ENCODE measurements around the gene KREMEN1.

KREMEN1 gene

DNA sequence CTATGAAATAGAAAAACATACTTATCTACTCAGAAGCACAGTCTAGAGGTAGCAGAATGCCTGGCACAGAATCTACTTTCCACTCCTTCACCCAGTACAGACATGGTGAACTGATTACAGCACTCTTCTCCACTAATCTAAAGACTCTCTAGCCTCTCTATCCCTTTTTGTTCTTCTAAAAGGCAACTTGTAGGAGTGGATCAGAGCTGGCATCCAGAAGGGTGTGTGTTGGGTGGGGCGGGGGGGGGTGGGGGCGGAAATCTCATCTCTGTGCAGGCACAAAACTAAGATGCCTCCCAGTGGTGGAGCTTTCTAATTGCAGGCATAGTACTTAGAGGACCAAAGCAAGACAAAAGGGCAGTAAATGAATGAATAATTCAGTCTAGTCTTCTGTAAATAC lies 121.3 kb downstream of the KREMEN1 start:
- no peak for DNase-seq

DNA sequence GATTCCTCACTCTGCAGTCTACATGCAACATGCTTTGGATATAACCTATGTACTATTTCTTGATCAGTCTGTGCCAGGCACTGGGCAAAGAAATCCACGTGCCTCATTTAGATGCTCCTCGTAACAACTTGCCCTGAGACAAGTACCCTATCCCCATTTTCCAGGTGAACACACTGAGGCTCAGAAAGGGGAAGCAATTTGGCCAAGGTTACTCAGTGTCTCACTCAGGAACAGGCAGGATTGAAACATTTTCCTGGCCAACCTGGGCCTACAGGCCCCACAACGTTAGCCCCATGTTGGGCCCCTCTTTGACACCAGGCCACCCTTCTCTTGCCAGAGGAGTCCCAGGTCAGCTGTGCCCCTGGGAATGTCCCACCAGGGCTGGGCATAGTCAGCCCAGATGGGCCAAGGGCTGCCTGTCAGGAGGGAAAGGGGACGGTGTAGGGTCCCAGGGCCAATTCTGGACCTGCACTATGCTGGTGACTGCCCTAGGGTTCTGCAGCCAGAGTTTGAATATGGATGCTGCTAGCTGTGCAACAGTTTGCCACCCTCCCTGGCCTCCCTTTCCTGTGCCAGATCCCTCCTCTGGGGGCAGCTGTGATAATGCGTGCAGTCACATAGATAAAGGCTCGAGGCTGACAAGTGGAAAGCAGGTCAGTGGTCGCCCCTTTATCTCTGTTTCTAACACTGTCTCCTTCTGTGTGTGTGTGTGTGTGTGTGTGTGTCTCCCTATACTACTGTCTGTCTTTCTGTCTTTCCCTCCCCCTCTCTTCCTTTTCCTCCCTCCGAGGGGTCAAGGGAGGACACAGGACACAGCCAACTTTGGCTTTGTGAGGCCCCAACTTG lies 122.5 kb downstream of the KREMEN1 start:
- no peak for DNase-seq

- no peak for DNase-seq
These were observed 123.3 kb downstream of the KREMEN1 start for GRCh38 chr22:29195964-29196666.

GRCh38 chr22:29197096-29197495 lies 124.3 kb downstream of the KREMEN1 start:
- DNase-seq, result no peak

DNA sequence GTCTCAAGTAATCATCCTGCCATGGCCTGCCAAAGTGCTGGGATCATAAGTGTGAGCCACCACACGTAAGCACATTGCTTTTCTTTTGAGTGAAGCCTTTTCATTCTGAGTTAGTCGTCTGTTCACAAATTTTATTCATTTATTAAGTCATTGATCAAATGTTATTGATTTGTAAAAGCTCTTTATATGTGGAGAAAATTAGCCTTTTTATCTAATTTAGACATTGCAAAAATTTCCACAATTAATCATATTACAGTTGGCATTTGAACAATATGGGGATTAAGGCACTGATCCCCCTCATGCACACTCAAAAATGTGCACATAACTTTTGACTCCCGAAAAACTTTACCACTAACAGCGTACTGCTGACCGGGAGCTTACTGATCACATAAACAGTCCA lies 125.4 kb downstream of the KREMEN1 start:
- DNase-seq, result no peak

- no peak for DNase-seq
These were observed 127.0 kb downstream of the KREMEN1 start for GRCh38 chr22:29199702-29200400.

- DNase-seq, result no peak
These were observed 128.1 kb downstream of the KREMEN1 start for GRCh38 chr22:29200901-29201300.

DNA sequence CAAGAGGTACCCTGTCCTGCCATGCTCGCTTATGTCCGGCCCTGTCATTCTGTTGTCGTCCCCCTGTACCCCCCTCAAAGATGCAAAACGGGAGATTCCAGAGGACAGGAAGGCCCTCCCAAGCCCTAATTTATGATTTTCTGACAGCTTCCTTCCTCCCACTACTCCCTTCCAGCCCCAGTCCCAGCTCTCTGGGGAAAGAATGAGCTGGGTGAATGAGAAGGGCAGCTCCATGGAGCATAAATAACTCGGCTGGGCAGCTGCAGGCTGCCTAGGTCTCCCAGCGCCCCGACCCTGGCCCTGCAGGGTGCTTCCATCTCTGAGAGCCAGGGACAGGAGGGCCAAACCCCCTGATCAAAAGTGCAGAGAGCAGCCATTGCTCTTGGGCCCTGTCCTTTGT lies 128.9 kb downstream of the KREMEN1 start:
- DNase-seq, result no peak

GRCh38 chr22:29202212-29203192 lies 129.7 kb downstream of the KREMEN1 start:
- no peak for DNase-seq

DNA sequence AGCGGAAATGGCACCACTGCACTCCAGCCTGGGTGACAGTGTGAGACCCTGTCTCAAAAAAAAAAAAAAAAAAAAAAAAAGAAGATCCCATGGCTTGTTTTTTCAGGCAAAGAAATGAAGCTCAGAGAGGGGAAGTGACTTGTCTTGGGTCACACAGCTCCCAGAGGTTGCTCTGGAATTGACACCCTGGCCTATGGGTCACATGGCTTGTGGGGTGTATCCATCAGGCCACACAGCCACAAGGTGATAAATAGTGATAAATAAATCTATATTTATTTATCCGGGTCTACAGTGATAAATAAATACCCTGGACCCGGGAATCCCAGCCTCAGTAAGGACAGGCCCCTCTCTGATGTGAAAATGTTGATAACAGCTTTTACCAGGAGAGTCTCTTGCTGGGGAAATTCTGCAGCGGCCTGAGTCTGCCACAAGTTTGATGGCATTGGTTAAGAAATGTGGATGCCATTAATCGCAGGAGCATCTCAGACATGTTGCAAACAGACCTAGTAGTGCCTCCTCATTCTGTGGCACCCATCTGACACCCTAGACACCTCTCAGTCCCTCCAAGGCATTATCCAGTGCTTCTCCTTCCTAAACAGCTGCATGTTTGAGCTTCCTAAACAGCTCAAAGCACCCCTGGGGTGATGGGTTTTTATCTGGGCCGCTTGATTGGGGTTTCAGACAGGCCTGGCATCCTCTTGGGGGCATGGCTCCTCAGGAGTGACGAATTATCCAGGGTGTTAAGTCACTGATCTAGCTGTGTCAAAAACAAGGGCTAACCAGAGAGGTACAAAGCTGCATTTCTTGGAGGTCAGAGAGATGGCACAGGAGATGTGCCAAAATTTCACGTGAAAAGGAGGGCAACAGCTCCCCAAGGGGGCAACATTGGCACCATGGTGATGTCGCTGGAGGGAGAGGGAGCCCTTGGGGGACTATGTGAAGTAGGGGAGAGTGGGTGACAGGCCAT lies 130.9 kb downstream of the KREMEN1 start:
- DNase-seq, result no peak

GRCh38 chr22:29204455-29205183 lies 131.8 kb downstream of the KREMEN1 start:
- no peak for DNase-seq

DNA sequence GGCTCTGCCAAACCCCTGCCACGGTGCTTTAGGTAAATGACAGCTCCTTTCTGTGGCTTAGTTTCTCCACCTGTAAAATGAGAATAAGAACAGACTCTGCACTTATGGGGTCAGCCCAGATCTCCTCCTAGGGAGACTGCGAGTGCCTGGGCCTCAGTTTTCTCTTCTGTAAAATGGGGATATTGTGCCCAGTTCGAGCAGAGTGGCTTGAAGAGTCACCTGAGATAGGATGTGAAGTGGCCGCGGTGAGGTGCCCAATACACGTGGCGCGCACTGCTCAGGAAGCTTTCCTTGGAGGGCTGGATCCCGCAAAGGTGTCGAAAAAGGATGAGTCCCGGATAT lies 132.4 kb downstream of the KREMEN1 start:
- no peak for DNase-seq

DNA sequence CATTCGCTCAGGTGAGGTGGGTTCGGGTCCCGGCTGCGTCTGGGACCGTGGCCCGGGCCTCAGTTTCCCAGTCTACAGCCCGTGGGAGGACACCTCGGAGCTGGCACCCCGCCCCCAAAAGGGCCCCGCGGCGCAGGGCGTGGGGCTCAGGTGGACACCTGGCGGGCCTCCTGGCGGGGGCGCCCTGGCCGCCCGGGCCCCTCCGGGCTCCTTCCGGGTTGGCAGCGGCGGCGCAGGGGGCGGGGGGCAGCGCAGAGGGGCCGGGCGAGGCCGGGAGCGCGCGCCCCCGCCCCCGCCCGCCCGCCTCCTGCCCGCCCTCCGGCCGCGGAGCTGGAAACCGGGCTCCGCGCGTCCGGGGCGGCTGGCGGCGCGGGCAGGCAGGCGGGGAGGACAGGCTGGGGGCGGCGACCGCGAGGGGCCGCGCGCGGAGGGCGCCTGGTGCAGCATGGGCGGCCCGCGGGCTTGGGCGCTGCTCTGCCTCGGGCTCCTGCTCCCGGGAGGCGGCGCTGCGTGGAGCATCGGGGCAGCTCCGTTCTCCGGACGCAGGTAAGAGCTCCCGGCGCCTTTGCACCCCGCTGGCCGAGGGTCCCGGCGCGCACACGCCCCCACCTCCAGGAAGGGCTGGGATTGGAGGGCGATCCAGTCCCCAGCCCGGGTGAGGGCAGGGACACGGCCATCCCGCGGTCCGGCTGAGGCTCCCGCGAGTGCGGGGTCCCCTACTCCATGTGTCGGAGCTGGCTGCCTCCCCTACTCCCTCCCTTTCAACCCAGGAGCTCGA lies 132.9 kb downstream of the KREMEN1 start, which contains the start of gene EMID1:
Gene EMID1 (plus strand): TSS at position 303 of the 778 bp plus-strand sequence. CDS start 143 bp downstream, at position 446.
- no peak for DNase-seq

DNA sequence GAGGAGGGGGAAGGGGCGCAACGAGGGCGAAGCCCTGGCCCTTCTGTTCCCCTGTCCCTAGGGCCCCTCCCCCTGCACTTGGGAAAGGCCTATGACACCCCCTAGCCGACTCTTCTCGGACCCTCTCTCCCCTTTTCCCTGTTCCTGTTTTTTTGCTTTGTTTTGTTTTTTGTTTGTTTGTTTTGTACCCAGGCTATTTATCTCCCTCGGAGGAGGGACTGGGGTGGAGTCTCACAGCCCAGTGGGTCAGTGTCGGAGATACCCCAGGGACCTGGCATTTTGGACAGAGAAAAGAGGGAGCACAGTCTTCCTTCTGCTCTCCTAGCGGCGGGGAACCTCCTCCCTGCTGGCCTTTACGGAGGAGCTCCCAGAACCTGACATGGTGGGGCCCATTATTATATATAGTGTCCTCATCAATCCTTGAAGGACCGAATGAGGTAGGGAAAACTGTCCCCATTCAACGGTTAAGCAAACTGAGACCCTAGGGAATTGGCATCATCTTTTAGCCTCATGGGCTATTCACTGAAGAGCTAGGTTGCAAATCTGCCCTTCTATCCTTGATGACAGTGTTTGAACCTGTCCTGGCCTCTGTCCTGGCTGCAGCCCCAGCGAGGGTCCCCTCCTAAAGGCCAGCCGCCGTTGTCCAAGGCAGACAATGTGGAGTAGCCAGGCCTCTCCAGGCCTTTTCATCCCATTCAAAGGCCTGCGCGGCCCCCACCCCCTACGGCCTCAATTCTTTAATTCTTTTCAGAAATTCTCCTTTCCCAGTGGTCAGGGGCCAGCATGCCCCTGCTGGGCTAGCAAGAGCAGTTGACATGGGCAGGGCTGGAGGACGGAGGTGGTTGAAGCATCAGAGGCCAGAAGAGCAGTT lies 133.8 kb downstream of the KREMEN1 start:
- DNase-seq, result no peak

- DNase-seq, result no peak
These were observed 134.4 kb downstream of the KREMEN1 start for GRCh38 chr22:29207243-29207550.

DNA sequence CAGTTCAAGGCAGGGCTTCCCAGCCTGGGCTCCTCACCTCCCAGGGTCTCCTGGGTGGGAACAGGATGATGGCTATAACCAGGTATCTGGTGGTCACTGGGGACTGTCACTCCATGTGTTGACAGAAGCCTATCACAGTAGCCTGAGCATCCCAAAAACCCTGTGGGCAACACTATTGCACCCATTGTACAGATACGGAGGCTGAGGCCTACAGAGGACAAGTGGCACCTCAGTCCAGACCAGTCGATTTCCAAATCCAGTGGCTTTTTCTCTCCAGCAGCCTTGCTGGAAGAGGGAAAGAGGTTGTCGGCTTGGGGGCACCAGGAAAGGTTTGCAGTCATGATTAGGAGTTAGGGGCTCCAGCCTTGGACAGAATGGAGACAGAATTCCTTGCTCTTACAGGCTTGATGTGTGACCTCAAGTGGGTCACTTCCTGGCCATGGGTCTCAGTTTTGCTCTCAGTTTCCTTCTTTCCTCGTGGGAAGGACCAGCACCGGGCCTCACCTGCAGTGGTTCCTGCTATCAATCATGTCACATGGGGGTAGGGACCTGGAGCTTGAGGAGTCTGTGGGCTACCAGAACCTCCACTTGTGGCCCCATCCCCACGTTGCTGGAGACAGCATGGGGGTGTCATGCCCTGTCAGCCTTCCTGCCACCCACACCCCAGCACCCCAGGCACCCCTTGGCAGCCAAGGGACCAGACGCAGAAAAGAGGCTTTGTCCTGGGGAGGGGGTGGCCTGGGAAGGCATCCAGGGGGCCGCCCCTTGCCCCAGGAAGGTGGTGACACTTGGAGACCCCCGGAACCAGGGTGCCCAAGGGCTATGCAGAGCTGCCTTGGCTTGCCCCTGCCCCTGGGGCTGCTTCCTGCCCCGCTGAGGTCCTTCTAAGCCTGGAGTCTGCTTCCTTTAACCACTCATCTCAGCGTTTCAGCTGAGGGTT lies 135.0 kb downstream of the KREMEN1 start:
- DNase-seq, result no peak

GRCh38 chr22:29208502-29208862 lies 135.6 kb downstream of the KREMEN1 start:
- no peak for DNase-seq

Data from cortex of kidney (tissue), 1 donor.